ENCODE measurements around the gene ROBO2.

The ROBO2 gene

DNA sequence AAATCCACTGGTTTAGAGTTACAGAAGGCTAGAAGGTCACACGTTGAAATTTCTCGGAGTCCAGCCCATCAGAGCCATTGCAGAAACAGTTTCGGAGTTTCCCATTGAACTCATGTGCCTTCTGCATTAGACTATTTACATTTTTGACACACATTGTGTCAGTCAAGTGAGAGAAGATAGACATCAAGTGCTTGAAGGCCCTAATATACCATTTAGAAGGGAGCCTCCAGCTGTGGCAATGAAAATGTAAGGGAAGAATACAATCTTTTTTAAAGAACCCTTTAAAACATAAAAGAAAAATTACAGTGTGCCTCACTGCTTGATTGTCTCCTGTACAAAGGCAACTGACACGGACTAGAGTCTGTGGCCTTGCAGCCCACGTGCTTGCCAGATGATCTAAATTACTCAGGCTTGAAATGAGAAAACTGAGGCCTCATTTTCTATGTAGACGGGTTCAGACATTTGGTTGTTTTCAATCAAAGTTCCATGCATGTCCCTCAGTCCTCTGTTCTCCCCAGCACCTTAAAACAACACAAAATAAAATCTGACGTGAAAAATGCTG is 650.5 kb downstream of the ROBO2 start:
- no peak for DNase-seq (ENCODE audit: low read depth)

DNA sequence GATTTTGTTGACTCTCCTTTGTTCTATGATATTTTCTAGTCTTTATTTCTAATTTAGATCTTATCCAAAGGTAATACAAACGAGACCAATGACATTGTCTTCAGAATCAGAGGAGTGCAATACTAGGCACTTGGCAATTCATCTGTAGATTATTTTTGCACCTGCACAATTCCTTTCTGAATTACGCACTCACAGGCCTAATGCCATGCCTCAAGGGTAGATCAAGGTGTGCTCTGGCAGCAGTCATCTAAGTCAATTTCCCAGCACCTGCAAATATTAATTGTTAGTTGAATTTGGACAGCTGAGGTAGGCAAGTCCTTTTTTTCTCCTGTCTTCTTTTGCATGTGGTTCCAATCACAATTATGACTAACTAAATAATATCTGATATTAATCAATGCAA is 653.2 kb downstream of the ROBO2 start:
- no peak overlapping the region for H3K4me3 ChIP-seq (ENCODE audit: low read length)
- TF ChIP-seq, protein P1, sequence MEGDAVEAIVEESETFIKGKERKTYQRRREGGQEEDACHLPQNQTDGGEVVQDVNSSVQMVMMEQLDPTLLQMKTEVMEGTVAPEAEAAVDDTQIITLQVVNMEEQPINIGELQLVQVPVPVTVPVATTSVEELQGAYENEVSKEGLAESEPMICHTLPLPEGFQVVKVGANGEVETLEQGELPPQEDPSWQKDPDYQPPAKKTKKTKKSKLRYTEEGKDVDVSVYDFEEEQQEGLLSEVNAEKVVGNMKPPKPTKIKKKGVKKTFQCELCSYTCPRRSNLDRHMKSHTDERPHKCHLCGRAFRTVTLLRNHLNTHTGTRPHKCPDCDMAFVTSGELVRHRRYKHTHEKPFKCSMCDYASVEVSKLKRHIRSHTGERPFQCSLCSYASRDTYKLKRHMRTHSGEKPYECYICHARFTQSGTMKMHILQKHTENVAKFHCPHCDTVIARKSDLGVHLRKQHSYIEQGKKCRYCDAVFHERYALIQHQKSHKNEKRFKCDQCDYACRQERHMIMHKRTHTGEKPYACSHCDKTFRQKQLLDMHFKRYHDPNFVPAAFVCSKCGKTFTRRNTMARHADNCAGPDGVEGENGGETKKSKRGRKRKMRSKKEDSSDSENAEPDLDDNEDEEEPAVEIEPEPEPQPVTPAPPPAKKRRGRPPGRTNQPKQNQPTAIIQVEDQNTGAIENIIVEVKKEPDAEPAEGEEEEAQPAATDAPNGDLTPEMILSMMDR (conservative IDR thresholded peaks at IDR 0.05; ENCODE audit: low read length), result no peak
- no peak for DNase-seq (ENCODE audit: low read depth)

More for the DNA sequence above, 650.5 kb downstream of the ROBO2 start:
- no peak overlapping the region for H3K4me3 ChIP-seq (ENCODE audit: low read length)
- TF ChIP-seq, protein P1 (conservative IDR thresholded peaks at IDR 0.05; ENCODE audit: low read length), result no peak

DNA sequence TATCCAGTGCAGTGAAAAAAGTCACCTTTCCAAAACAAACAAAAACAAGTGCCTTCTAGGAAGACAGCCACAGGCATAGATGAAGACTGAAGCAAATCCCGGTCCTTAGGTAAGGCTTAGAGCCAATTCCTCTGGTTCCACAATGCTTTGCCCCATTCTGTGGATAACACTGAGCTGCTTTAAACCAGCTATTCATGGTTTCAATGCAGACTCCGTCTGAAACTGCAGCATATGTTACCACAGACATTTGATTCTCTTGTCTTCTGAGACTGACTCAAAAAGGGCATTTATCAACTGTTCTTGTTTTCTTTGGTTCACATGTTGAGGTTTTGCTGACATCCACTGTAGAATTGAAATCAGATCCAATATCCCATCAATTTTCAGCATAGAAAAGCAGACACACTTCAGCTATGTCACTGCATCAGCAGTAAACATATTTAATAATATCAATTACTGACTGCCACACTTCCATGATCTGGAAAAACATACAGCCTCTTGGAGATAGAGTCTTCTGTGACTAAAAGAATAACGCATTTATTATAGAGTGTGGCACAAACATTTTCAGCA is 659.3 kb downstream of the ROBO2 start:
- H3K4me3 ChIP-seq (ENCODE audit: low read length), result no peak overlapping the region
- TF ChIP-seq, protein P1 (conservative IDR thresholded peaks at IDR 0.05; ENCODE audit: low read length), result no peak
- DNase-seq (ENCODE audit: low read depth), result no peak

All from AG10803 (cell line).